Smooth muscle cell (in vitro differentiated cells): ENCODE data around the gene IL17F. TPM values are rescaled to one million over a fixed set of nuclear protein-coding genes. Genes with fewer than 3 reads are reported as not detected.

Source experiments
- polyA plus RNA-seq: library from polyadenylated mRNA; unstranded; fragments of >200 nt; fragmentation: Nextera tagmentation; extraction: Ambion mirVana; gene quantifications from 2 replicates; pipeline ENCODE4 v1.2.1, GENCODE V29; 2016
- total RNA-seq: library from RNA; depleted of rRNA; stranded (reverse); fragments of >200 nt; gene quantifications from 2 replicates; pipeline ENCODE4 v1.2.3, GENCODE V29; 2014

IL17F gene
- total and polyA plus RNA-seq, 2 experiments from 2014 or later, result not detected

Other genes starting within 250 kb of the IL17F start
- gene PKHD1, start 156.9 kb downstream of the IL17F start, total RNA-seq, result not detected in 2 replicates
- not detected in 2 replicates for gene PKHD1, start 156.9 kb downstream of the IL17F start, polyA plus RNA-seq
- not detected in 2 replicates for gene IL17A, start 58.1 kb downstream of the IL17F start, total RNA-seq
- gene IL17A, start 58.1 kb downstream of the IL17F start, polyA plus RNA-seq, result not detected in 2 replicates
- gene MCM3, start 40.2 kb upstream of the IL17F start, total RNA-seq, result 30.6 and 32.2 TPM in 2 replicates
- gene MCM3, start 40.2 kb upstream of the IL17F start, polyA plus RNA-seq, result 33.9 and 37.3 TPM in 2 replicates
- gene PAQR8, start 117.7 kb upstream of the IL17F start, total RNA-seq, result 6.1 and 8.4 TPM in 2 replicates
- 4.3 and 7.8 TPM in 2 replicates for gene PAQR8, start 117.7 kb upstream of the IL17F start, polyA plus RNA-seq
- gene EFHC1, start 175.8 kb upstream of the IL17F start, total RNA-seq, result 17.4 and 25.9 TPM in 2 replicates
- gene EFHC1, start 175.8 kb upstream of the IL17F start, polyA plus RNA-seq, result 11.0 and 17.1 TPM in 2 replicates